GM19240 (cell line): ENCODE measurements around the gene CCNK.

Experiments
- DNase-seq: peaks from one replicate; pipeline ENCODE4 v3.0.0; 2011; ENCODE audit warnings: low spot score; ENCODE audit not compliant: insufficient read length

CCNK gene

GRCh38 chr14:99480917-99481744, at the start of gene CCNK:
Gene CCNK, plus strand, starts transcription at chr14:99481409. Its CDS starts 11,269 bp downstream, at chr14:99492678.
- DNase-seq, result peak; percentile 90

GRCh38 chr14:99431986-99432385, 49.2 kb upstream of the CCNK start:
- DNase-seq, result no peak

GRCh38 chr14:99432485-99432884, 48.7 kb upstream of the CCNK start:
- DNase-seq, result no peak

- no peak for DNase-seq
Observed at GRCh38 chr14:99435327-99435726, 45.9 kb upstream of the CCNK start.

GRCh38 chr14:99436247-99437180, 44.7 kb upstream of the CCNK start:
- DNase-seq, result no peak

GRCh38 chr14:99437706-99438105, 43.5 kb upstream of the CCNK start:
- DNase-seq, result no peak

- DNase-seq, result no peak
Observed at GRCh38 chr14:99440278-99440677, 40.9 kb upstream of the CCNK start.

- DNase-seq, result no peak
Observed at GRCh38 chr14:99441157-99441870, 39.9 kb upstream of the CCNK start.

- DNase-seq, result no peak
Observed at GRCh38 chr14:99441918-99442317, 39.3 kb upstream of the CCNK start.

- DNase-seq, result no peak
Observed at GRCh38 chr14:99445931-99446330, 35.3 kb upstream of the CCNK start.

GRCh38 chr14:99447739-99448138, 33.5 kb upstream of the CCNK start:
- DNase-seq, result no peak

GRCh38 chr14:99450266-99450665, 30.9 kb upstream of the CCNK start:
- DNase-seq, result no peak

- no peak for DNase-seq
Observed at GRCh38 chr14:99451234-99451633, 30.0 kb upstream of the CCNK start.

GRCh38 chr14:99452968-99453367, 28.2 kb upstream of the CCNK start:
- no peak for DNase-seq

GRCh38 chr14:99454246-99454645, 27.0 kb upstream of the CCNK start:
- DNase-seq, result no peak

- DNase-seq, result no peak
Observed at GRCh38 chr14:99459481-99460100, 21.6 kb upstream of the CCNK start.

GRCh38 chr14:99460793-99461192, 20.4 kb upstream of the CCNK start:
- no peak for DNase-seq

GRCh38 chr14:99461411-99462085, 19.7 kb upstream of the CCNK start:
- no peak for DNase-seq

- DNase-seq, result no peak
Observed at GRCh38 chr14:99462210-99462609, 19.0 kb upstream of the CCNK start.

- no peak for DNase-seq
Observed at GRCh38 chr14:99463974-99464373, 17.2 kb upstream of the CCNK start.

- no peak for DNase-seq
Observed at GRCh38 chr14:99465288-99465687, 15.9 kb upstream of the CCNK start.
